Liver (tissue), 9 donors: ENCODE results near the gene KCNMB2. TPM values are rescaled to one million over a fixed set of nuclear protein-coding genes. Genes with fewer than 3 reads are reported as not detected.

Experiments used
- DNase-seq: peaks from one replicate; pipeline ENCODE4 v3.0.0-alpha.2; 2017; ENCODE audit warnings: low spot score
- H3K27ac ChIP-seq, 2 donors: one replicate each; pipeline ENCODE4 v1.7.0; 2013; ENCODE audit warnings: inconsistent platforms in 2 of 2, low read length in 2 of 2, control low read depth in 1 of 2, low read depth in 1 of 2, mild to moderate bottlenecking in 1 of 2
- H3K27me3 ChIP-seq, 4 donors: one replicate each; pipeline versions ENCODE4 v1.6.1 to v1.7.0; 2013; ENCODE audit warnings: low read length in 3 of 4, inconsistent platforms in 1 of 4, mild to moderate bottlenecking in 1 of 4, moderate library complexity in 1 of 4; ENCODE audit not compliant: control insufficient read depth in 4 of 4, insufficient read depth in 4 of 4
- H3K36me3 ChIP-seq, 4 donors: one replicate each; pipeline versions ENCODE4 v1.6.1 to v1.7.0; 2013; ENCODE audit warnings: low read length in 3 of 4, mild to moderate bottlenecking in 3 of 4, low read depth in 1 of 4, moderate library complexity in 1 of 4; ENCODE audit not compliant: control insufficient read depth in 4 of 4, insufficient read depth in 3 of 4
- H3K4me1 ChIP-seq, 4 donors: one replicate each; pipeline versions ENCODE4 v1.6.1 to v1.7.0; 2013; ENCODE audit warnings: low read length in 3 of 4, mild to moderate bottlenecking in 3 of 4, moderate library complexity in 1 of 4; ENCODE audit not compliant: control insufficient read depth in 4 of 4, insufficient read depth in 4 of 4
- H3K4me3 ChIP-seq, 3 donors: one replicate each; pipeline versions ENCODE4 v1.6.1 to v1.7.0; 2013; ENCODE audit warnings: low read length in 3 of 3, control low read depth in 1 of 3, low read depth in 1 of 3, mild to moderate bottlenecking in 1 of 3
- H3K9ac ChIP-seq, 2 donors: one replicate each; pipeline ENCODE4 v1.7.0; 2013; ENCODE audit warnings: low read length in 2 of 2, mild to moderate bottlenecking in 2 of 2, moderate library complexity in 2 of 2, control low read depth in 1 of 2, low read depth in 1 of 2
- H3K9me3 ChIP-seq, 4 donors: one replicate each; pipeline versions ENCODE4 v1.6.1 to v1.7.0; 2013; ENCODE audit warnings: low read length in 3 of 4; ENCODE audit not compliant: control insufficient read depth in 4 of 4
- EGR1 ChIP-seq, 2 donors: IDR thresholded peaks; 2 replicates each; pipeline ENCODE4 v1.6.1; 2016 to 2018; ENCODE audit warnings: antibody characterized with exemption in 2 of 2, low read depth in 2 of 2
- FOXA2 ChIP-seq: IDR thresholded peaks from 2 replicates; pipeline ENCODE4 v1.6.1; 2016; ENCODE audit warnings: antibody characterized with exemption
- GABPA ChIP-seq, 2 donors: IDR thresholded peaks in 1 of 2; conservative IDR thresholded peaks in 1 of 2; 2 replicates each; pipeline ENCODE4 v1.6.1; 2016; ENCODE audit warnings: antibody characterized with exemption in 2 of 2, mild to moderate bottlenecking in 1 of 2, moderate library complexity in 1 of 2
- HNF4A ChIP-seq, 2 donors: conservative IDR thresholded peaks; 2 replicates each; pipeline ENCODE4 v1.6.1; 2016; ENCODE audit warnings: antibody characterized with exemption in 2 of 2, mild to moderate bottlenecking in 2 of 2
- HNF4G ChIP-seq: IDR thresholded peaks from 2 replicates; pipeline ENCODE4 v1.6.1; 2016; ENCODE audit warnings: antibody characterized with exemption
- JUND ChIP-seq, 2 donors: IDR thresholded peaks; 2 replicates each; pipeline ENCODE4 v1.6.1; 2016; ENCODE audit warnings: antibody characterized with exemption in 2 of 2
- NR2F2 ChIP-seq: IDR thresholded peaks from 2 replicates; pipeline ENCODE4 v1.6.1; 2016; ENCODE audit warnings: antibody characterized with exemption
- RAD21 ChIP-seq, 2 donors: IDR thresholded peaks; 2 replicates each; pipeline ENCODE4 v1.6.1; 2016; ENCODE audit warnings: antibody characterized with exemption in 2 of 2, mild to moderate bottlenecking in 2 of 2
- RXRA ChIP-seq, 2 donors: IDR thresholded peaks; 2 replicates each; pipeline ENCODE4 v1.6.1; 2017 to 2018; ENCODE audit warnings: antibody characterized with exemption in 2 of 2, mild to moderate bottlenecking in 1 of 2
- SP1 ChIP-seq: IDR thresholded peaks from 2 replicates; pipeline ENCODE4 v1.6.1; 2018; ENCODE audit warnings: antibody characterized with exemption, mild to moderate bottlenecking
- TAF1 ChIP-seq: conservative IDR thresholded peaks from 2 replicates; pipeline ENCODE4 v1.6.1; 2016; ENCODE audit warnings: antibody characterized with exemption, mild to moderate bottlenecking
- YY1 ChIP-seq: IDR thresholded peaks from 2 replicates; pipeline ENCODE4 v1.6.1; 2016; ENCODE audit warnings: antibody characterized with exemption, mild to moderate bottlenecking
- WGBS: extraction: QIAGEN DNeasy Blood & Tissue Kit; methylation state at CpG from one replicate; pipeline ENCODE4 v1.1.7; 2013; 5-methylcytosine and 5-hydroxymethylcytosine counted together
- polyA plus RNA-seq, 2 donors: library from polyadenylated mRNA; stranded (reverse) in 1 of 2; unstranded in 1 of 2; fragments of 200-250 nt in 1 of 2; fragments of >200 nt in 1 of 2; fragmentation: Nextera tagmentation in 1 of 2; extraction: Ambion mirVana in 1 of 2; gene quantifications; one replicate each; pipeline versions ENCODE4 v1.2.1 to v1.2.3, GENCODE V29; 2013 to 2015
- total RNA-seq, 2 donors: library from RNA; depleted of rRNA; stranded (reverse); fragments of >200 nt; gene quantifications; one replicate each; pipeline ENCODE4 v1.2.3, GENCODE V29; 2014
- TF ChIP-seq, protein P1 (sequence below): IDR thresholded peaks from 2 replicates; pipeline ENCODE4 v1.6.1; 2016; ENCODE audit warnings: antibody characterized with exemption, mild to moderate bottlenecking
- TF ChIP-seq, protein P2 (sequence below): IDR thresholded peaks from 2 replicates; pipeline ENCODE4 v1.6.1; 2016; ENCODE audit warnings: antibody characterized with exemption
- TF ChIP-seq, protein P3 (sequence below): IDR thresholded peaks from 2 replicates; pipeline ENCODE4 v1.6.1; 2016; ENCODE audit warnings: antibody characterized with exemption
- TF ChIP-seq, protein P4 (sequence below): IDR thresholded peaks from 2 replicates; pipeline ENCODE4 v1.6.1; 2016; ENCODE audit warnings: antibody characterized with exemption
- donor health status: healthy.
- donor health status: healthy.
- donor health status: healthy.
- donor health status: healthy.
- donor health status: healthy.

KCNMB2 gene
- total and polyA plus RNA-seq, 4 donors = 0.08 to 0.33 (median 0.16) TPM; not detected in 1

DNA sequence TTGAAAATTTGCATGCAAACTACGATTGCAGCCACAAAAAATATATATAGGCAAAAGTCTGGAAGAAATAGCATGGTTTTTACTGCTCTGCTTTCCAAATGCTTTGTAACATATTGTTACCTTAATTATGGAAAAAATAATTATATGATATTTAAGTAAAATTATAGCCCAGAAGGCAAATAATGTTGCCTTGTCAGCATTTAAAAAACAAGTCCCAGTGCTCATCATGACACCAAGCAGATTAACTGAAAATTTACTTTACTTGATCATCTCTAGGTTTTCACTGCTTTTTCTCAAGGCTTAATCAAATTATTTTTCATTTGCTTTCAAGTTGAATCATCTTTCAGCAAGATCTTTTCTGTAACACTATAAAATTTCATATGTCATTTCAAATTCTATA is 272.5 kb downstream of the KCNMB2 start:
- 78% methylated on average over 1 of the region's 1 CpG for WGBS
- no peak for DNase-seq
- Histone ChIP-seq H3K9me3 (no peaks in the 10 kb centered on the region), H3K36me3 (no peaks in the 10 kb centered on the region), H3K9ac (no peak overlapping the region), H3K4me1 (no peaks in the 10 kb centered on the region), H3K4me3 (no peak overlapping the region), H3K27me3 (no peaks in the 10 kb centered on the region), H3K27ac (no peak overlapping the region)
- TF ChIP-seq, protein P1, sequence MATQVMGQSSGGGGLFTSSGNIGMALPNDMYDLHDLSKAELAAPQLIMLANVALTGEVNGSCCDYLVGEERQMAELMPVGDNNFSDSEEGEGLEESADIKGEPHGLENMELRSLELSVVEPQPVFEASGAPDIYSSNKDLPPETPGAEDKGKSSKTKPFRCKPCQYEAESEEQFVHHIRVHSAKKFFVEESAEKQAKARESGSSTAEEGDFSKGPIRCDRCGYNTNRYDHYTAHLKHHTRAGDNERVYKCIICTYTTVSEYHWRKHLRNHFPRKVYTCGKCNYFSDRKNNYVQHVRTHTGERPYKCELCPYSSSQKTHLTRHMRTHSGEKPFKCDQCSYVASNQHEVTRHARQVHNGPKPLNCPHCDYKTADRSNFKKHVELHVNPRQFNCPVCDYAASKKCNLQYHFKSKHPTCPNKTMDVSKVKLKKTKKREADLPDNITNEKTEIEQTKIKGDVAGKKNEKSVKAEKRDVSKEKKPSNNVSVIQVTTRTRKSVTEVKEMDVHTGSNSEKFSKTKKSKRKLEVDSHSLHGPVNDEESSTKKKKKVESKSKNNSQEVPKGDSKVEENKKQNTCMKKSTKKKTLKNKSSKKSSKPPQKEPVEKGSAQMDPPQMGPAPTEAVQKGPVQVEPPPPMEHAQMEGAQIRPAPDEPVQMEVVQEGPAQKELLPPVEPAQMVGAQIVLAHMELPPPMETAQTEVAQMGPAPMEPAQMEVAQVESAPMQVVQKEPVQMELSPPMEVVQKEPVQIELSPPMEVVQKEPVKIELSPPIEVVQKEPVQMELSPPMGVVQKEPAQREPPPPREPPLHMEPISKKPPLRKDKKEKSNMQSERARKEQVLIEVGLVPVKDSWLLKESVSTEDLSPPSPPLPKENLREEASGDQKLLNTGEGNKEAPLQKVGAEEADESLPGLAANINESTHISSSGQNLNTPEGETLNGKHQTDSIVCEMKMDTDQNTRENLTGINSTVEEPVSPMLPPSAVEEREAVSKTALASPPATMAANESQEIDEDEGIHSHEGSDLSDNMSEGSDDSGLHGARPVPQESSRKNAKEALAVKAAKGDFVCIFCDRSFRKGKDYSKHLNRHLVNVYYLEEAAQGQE = no peak
- no peak for TF ChIP-seq YY1
- no peak for TF ChIP-seq RAD21 (IDR thresholded peaks at IDR 0.05)
- TF ChIP-seq SP1 = no peak
- TF ChIP-seq, protein P2, sequence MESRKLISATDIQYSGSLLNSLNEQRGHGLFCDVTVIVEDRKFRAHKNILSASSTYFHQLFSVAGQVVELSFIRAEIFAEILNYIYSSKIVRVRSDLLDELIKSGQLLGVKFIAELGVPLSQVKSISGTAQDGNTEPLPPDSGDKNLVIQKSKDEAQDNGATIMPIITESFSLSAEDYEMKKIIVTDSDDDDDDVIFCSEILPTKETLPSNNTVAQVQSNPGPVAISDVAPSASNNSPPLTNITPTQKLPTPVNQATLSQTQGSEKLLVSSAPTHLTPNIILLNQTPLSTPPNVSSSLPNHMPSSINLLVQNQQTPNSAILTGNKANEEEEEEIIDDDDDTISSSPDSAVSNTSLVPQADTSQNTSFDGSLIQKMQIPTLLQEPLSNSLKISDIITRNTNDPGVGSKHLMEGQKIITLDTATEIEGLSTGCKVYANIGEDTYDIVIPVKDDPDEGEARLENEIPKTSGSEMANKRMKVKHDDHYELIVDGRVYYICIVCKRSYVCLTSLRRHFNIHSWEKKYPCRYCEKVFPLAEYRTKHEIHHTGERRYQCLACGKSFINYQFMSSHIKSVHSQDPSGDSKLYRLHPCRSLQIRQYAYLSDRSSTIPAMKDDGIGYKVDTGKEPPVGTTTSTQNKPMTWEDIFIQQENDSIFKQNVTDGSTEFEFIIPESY = no peak
- TF ChIP-seq HNF4A (conservative IDR thresholded peaks at IDR 0.05) = no peak
- no peak for TF ChIP-seq JUND (IDR thresholded peaks at IDR 0.05)
- TF ChIP-seq, protein P3, sequence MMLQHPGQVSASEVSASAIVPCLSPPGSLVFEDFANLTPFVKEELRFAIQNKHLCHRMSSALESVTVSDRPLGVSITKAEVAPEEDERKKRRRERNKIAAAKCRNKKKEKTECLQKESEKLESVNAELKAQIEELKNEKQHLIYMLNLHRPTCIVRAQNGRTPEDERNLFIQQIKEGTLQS = no peak
- no peak for TF ChIP-seq GABPA (IDR thresholded peaks at IDR 0.05 in 1 of 2, conservative IDR thresholded peaks at IDR 0.05 in 1 of 2)
- TF ChIP-seq RXRA (IDR thresholded peaks at IDR 0.05) = no peak
- no peak for TF ChIP-seq HNF4G
- TF ChIP-seq, protein P4, sequence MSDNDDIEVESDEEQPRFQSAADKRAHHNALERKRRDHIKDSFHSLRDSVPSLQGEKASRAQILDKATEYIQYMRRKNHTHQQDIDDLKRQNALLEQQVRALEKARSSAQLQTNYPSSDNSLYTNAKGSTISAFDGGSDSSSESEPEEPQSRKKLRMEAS = no peak

DNA sequence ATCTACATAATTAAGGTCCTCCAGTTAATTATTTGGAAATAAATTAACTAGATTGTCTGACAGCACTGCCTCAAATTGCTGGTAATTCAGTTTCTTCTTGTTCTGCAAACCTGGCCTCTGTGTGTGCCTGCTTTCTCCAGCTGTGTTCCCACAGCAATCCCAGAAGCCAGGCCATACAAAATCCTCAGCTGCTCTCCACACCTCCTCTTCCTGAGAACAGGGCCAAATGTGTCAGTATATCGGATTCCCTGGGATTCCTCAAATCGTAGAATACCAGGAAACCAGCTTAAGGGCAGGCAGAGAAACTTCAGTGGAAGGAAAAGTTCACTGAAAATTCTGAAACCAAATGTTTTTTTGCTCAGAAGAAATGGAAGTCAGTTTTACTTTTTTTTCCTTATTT is 273.9 kb downstream of the KCNMB2 start:
- TF ChIP-seq RAD21 (IDR thresholded peaks at IDR 0.05) (no peak), EGR1 (IDR thresholded peaks at IDR 0.05; ENCODE audit: low read depth in 2 of 2) (no peak), TAF1 (no peak), GABPA (IDR thresholded peaks at IDR 0.05 in 1 of 2, conservative IDR thresholded peaks at IDR 0.05 in 1 of 2) (no peak), YY1 (no peak), HNF4A (conservative IDR thresholded peaks at IDR 0.05) (no peak), RXRA (IDR thresholded peaks at IDR 0.05) (no peak), NR2F2 (no peak), FOXA2 (no peak)
- TF ChIP-seq, protein P1 = no peak
- TF ChIP-seq, protein P3 = no peak
- no peak overlapping the region for H3K27ac ChIP-seq
- no peaks in the 10 kb centered on the region for H3K36me3 ChIP-seq
- 46% methylated on average over 2 of the region's 2 CpGs for WGBS
- DNase-seq = no peak
- H3K4me3 ChIP-seq = no peak overlapping the region
- no peak overlapping the region for H3K9ac ChIP-seq
- no peaks in the 10 kb centered on the region for H3K27me3 ChIP-seq
- no peaks in the 10 kb centered on the region for H3K4me1 ChIP-seq
- no peaks in the 10 kb centered on the region for H3K9me3 ChIP-seq
